HG02970 (cell line): Measurements from ENCODE around the gene GP2.

ENCODE experiments used
- ATAC-seq: cut with Tn5 transposase; IDR thresholded peaks from one replicate; pipeline ENCODE4 v1.9.1; 2021; ENCODE audit warnings: mild to moderate bottlenecking, moderate library complexity, moderate number of reproducible peaks; ENCODE audit not compliant: unreplicated experiment, low FRiP score

GP2 gene

GRCh38 chr16:20327444-20328041 lies at the start of gene GP2:
Gene GP2 (minus strand): TSS chr16:20327513. CDS start chr16:20326431, 1,082 bp downstream.
- no peak for ATAC-seq

- no peak for ATAC-seq
These were observed 45.4 kb upstream of the GP2 start for GRCh38 chr16:20372701-20373100.

DNA sequence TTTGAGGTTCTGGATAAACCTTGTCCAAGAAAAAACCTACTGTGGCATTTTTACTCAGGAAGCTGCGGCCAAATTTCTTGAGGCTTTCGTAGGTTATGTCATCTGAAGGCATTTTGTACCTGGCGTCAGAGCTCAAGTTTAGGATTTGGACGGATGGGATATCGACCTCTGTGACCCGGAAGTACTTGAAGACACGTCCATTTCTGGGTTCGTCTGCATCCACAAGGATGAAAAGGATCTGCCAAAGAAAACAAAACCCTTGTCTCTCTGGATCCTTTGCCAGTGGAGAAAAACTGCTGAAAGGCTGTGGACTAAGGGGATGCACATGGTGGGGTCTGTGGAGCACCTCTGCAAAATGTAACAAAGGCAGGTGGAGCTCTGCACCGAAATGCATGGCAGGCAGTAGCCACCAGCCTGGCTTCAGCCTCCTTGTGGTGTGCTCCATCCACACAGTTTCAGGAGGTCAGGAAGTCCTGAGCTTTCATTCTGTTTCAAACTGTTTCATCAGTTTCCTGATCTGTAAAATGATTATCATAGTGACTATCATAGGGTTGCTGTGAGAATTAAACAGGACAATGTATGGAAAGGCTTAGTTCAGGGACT lies 42.2 kb upstream of the GP2 start:
- ATAC-seq: no peak

- ATAC-seq: no peak
These were observed 36.7 kb upstream of the GP2 start for GRCh38 chr16:20364051-20364450.

GRCh38 chr16:20363191-20363590 lies 35.9 kb upstream of the GP2 start:
- ATAC-seq: no peak

DNA sequence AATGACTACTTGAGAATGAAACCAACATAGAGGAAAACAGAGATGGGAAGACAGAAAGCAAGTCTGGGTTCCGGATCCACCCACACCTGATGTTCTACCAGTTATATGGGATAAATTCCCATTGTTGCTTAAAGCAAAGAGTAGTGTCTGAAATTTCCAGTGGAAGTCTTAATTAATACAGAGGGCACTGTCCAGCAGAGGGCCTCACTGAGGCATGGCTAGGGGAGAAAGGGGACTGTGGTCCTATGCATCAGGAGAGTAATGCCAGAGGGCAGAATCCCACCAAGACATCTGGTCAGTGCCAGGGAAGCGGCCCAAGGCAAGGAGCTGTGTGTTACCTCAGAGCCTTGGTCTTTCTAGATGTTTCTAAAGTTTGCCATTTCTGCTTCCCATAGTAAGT lies 32.7 kb upstream of the GP2 start:
- ATAC-seq: no peak

DNA sequence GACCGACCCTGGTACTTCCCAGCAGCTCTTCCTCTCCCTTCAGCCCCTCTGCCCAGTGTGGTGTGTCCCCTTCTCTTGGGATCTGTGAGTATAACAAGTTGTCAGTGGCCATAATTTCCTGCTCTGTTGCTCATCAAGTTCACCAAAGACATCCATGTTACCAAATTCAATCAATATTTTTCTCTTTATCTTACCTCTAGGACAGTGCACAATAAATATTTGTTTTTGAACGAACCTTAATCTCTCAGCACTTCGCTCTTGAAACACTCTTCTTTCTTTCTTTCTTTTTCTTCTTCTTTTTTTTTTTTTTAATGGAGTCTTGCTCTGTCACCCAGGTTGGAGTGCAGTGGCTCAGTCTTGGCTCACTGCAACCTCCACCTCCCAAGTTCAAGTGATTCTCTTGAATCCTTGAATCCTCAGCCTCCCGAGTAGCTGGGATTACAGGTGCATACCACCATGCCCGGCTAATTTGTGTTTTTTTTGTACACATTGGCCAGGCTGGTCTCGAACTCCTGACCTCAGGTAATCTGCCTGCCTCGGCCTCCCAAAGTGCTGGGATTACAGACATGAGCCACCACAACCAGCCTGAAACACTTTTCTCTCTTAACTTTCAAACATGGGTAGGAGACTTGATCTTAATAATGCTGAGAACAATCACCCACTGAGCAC lies 27.9 kb upstream of the GP2 start:
- no peak for ATAC-seq

DNA sequence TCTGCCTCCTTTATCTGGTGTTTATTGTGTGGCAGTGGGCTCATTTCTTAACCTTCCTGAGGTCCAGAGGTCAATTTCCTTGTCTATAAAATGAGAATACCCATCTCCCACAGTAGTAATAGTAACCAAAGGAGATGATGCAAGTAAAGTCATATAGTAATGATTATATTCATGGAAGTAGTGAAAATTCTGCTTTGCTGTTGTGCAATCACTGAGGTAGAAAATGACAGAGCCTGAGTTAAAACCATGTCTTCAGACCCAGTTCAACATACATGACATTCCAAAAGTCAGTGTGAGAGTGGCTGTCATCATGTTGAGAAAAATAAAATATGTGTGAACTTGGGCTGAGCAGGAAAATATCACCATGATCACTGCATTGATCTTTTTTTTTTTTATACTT lies 26.1 kb upstream of the GP2 start:
- ATAC-seq: no peak

DNA sequence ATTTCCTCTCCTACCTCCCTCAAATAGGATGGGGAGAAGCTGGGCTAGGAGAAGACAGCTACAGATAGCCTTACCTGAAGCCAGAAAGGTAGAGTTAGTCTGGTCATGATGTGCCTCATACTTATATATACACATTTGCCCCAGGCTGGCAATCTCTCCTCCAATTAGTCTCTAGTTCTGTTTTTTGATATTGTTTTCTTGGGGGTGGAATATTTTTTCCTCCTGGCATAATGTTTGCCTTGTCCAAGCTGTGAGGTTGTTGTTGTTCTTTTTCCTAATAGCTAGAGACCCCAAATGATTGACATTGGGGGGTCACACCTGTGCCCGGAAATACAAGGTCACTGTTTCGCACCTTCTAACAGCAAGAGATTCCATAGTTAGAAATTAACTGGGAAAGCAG lies 25.3 kb upstream of the GP2 start, which contains the start of gene UMOD:
Gene UMOD (minus strand): TSS at position 101 of the 400 bp plus-strand sequence. CDS start 1,978 bp downstream, outside the sequence.
- ATAC-seq: no peak

GRCh38 chr16:20349615-20350014 lies 22.3 kb upstream of the GP2 start:
- ATAC-seq: no peak

- ATAC-seq: no peak
These were observed 21.3 kb upstream of the GP2 start for GRCh38 chr16:20348365-20349185.

GRCh38 chr16:20347666-20348364 lies 20.5 kb upstream of the GP2 start:
- ATAC-seq: no peak

DNA sequence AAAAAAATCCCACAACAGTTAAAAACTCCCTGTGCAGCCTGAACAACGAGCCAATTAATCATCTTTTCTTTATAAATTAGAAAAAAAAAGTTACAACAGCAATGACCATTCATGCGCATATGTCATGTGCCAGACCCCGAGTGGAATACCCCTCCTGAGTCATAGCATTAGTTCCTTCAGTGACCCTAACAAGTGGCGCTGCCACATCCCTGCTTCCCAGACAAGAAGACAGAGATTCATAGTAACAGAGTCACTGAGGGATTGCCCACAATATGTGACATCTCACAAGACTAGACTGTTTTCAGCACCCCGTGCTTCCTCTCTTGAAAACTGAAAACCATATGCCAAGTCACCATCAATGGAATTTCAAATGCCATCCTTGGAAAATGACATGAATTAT lies 17.3 kb upstream of the GP2 start:
- no peak for ATAC-seq

DNA sequence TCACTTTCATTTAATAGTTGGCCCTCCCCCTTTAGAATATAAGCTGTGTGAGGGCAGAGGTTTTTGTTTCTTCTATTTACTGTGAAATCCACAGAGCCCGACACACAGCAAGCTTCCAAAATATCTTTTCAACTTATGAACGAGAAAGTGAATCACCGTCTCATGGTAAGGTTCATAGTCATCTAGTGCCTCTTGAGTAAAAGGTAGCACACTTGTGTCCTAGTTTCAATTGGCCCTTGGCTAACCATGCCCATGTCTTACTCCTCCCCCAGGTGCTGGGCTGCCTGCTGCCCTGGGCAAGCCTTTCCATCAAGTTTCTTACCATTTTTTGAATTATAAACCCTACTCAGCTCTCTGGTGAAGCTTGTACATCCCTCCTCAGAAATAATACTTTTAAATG lies 12.4 kb upstream of the GP2 start:
- no peak for ATAC-seq

GRCh38 chr16:20336955-20337354 lies 9.6 kb upstream of the GP2 start:
- no peak for ATAC-seq

DNA sequence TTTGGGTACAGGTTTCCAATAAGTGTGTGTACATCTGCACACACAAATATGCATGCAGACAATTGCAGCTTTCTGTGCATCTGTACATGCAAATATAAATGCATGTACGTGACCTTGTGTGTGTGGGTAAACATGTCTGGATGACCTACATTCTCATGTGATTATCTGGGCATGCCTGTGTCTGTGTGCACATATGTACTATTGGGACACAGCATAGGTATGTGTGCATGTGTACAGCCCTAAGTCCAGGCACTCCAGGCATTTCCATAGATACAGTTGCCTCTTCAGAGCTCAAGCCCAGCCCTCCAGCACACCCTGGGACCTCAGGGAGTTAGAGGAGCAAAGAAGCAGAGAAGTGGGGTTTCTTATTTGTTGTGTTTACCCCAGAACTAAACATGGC lies 7.1 kb upstream of the GP2 start:
- ATAC-seq: no peak

DNA sequence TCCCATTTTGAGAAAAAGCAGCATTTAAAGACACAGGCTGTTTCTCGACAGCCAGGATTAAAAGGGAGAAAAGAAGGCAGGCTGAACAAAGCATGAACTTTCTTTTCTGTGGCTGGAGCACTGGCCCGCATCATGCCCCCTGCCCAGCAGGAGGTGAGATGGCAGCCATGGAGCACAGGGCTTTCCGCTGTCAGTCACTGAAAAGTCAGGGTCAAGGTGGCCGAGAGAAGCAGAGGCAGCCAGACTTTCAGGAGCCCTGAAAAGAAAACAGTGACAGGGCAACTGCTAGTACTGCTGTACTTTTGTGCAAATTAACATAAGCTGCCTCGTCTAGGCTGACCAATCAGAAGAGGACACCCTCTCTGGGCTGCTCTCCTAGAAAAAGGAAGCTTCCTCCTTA lies 5.8 kb upstream of the GP2 start:
- ATAC-seq: no peak

GRCh38 chr16:20332411-20332810 lies 5.1 kb upstream of the GP2 start:
- ATAC-seq: no peak

GRCh38 chr16:20331635-20332034 lies 4.3 kb upstream of the GP2 start:
- no peak for ATAC-seq

GRCh38 chr16:20329392-20330138 lies 2.3 kb upstream of the GP2 start:
- ATAC-seq: no peak
